Sigmoid colon (tissue), 7 donors: ENCODE results near the gene CEP85L. TPM values are rescaled to one million over a fixed set of nuclear protein-coding genes. Genes with fewer than 3 reads are reported as not detected.
"Not testable (repeated sequence)": the region's sequence is repeated elsewhere in the genome, so short reads cannot be mapped to it uniquely, and the experiment has no call there.

Experiments
- DNase-seq: peaks from one replicate; pipeline ENCODE4 v3.0.0-alpha.2; 2019
- H3K27ac ChIP-seq, 4 donors: fragments of 200-600 bp; sonication (generic); one replicate each; pipeline ENCODE4 v1.5.1; 2016 to 2019; ENCODE audit warnings: mild to moderate bottlenecking in 1 of 4
- H3K27me3 ChIP-seq, 3 donors: fragments of 200-600 bp; sonication (generic); one replicate each; pipeline ENCODE4 v1.5.1; 2019; ENCODE audit warnings: mild to moderate bottlenecking in 1 of 3
- H3K36me3 ChIP-seq, 4 donors: fragments of 200-600 bp; sonication (generic); one replicate each; pipeline ENCODE4 v1.5.1; 2016 to 2019
- H3K4me1 ChIP-seq, 4 donors: fragments of 200-600 bp; sonication (generic); one replicate each; pipeline ENCODE4 v1.5.1; 2017 to 2019
- H3K4me3 ChIP-seq, 4 donors: fragments of 200-600 bp; sonication (generic); one replicate each; pipeline ENCODE4 v1.5.1; 2017 to 2019; ENCODE audit warnings: mild to moderate bottlenecking in 2 of 4, moderate library complexity in 1 of 4
- H3K9me3 ChIP-seq, 4 donors: fragments of 200-600 bp in 3 of 4; sonication (generic) in 3 of 4; one replicate each; pipeline versions ENCODE4 v1.5.1 to v1.6.1; 2013 to 2019
- CTCF ChIP-seq, 4 experiments: fragments of 450-650 bp in 3 of 4; fragments of 200-600 bp in 1 of 4; IDR thresholded peaks; one replicate each; pipeline ENCODE4 v1.5.1; 2016 to 2019; ENCODE audit warnings: antibody characterized with exemption in 4 of 4, mild to moderate bottlenecking in 3 of 4, moderate library complexity in 2 of 4
- EP300 ChIP-seq, 4 donors: sonication (generic); formaldehyde crosslinking; IDR thresholded peaks; one replicate each; pipeline ENCODE4 v1.6.1; 2017; ENCODE audit warnings: antibody characterized with exemption in 4 of 4
- POLR2A ChIP-seq, 2 donors: fragments of 450-650 bp; IDR thresholded peaks; one replicate each; pipeline ENCODE4 v1.6.1; 2016; ENCODE audit warnings: antibody characterized with exemption in 2 of 2, mild to moderate bottlenecking in 2 of 2, moderate library complexity in 2 of 2
- POLR2AphosphoS5 ChIP-seq, 4 donors: sonication (generic); formaldehyde crosslinking; IDR thresholded peaks; one replicate each; pipeline ENCODE4 v1.6.1; 2017; ENCODE audit warnings: antibody characterized with exemption in 4 of 4
- WGBS, 2 donors: extraction: QIAGEN DNeasy Blood & Tissue Kit; methylation state at CpG; one replicate each; pipeline ENCODE4 v1.1.7; 2013; 5-methylcytosine and 5-hydroxymethylcytosine counted together
- intact Hi-C: fragments of 100-400 bp; cut with DNase I; formaldehyde crosslinking; loops from one replicate; pipeline ENCODE4 v1.15.1; 2023
- polyA plus RNA-seq, 3 donors: library from polyadenylated mRNA; stranded (reverse); fragments of 200-250 nt; gene quantifications; one replicate each; pipeline ENCODE4 v1.2.3, GENCODE V29; 2013
- total RNA-seq, 4 donors: library from RNA; depleted of rRNA; stranded (reverse); fragments of >200 nt; gene quantifications; one replicate each; pipeline ENCODE4 v1.1.0, GENCODE V29; 2016
- donor health status: healthy with polysubstance abuse.
- donor health status: Bipolar disorder and iron deficiency.
- donor health status: healthy.

Gene CEP85L
- total and polyA plus RNA-seq, 7 donors = 0.23 to 17.4 (median 12.8) TPM

- H3K4me1 ChIP-seq = no peaks in the 10 kb centered on the region
- H3K27me3 ChIP-seq = no peaks in the 10 kb centered on the region
- intact Hi-C loops = no loop called here
- H3K27ac ChIP-seq = no peak overlapping the region
- no peak for DNase-seq
- H3K9me3 ChIP-seq = peaks cover 5 to 11% (median 9%) of the 10 kb centered on the region in 4 donors
- TF ChIP-seq POLR2AphosphoS5 (IDR thresholded peaks at IDR 0.05) = no peak
- TF ChIP-seq EP300 (IDR thresholded peaks at IDR 0.05) = no peak
- no peak for TF ChIP-seq POLR2A (IDR thresholded peaks at IDR 0.05)
- no peak for TF ChIP-seq CTCF (IDR thresholded peaks at IDR 0.05)
- WGBS, 2 donors = 59 to 79% methylated on average over 1 of the region's 1 CpG
- no peaks in the 10 kb centered on the region for H3K36me3 ChIP-seq
- H3K4me3 ChIP-seq = no peak overlapping the region
These were observed 194.4 kb downstream of the CEP85L start for GRCh38 chr6:118456982-118457381.

GRCh38 chr6:118451839-118452238, 199.6 kb downstream of the CEP85L start:
- intact Hi-C loops = no loop called here
- H3K27me3 ChIP-seq = no peaks in the 10 kb centered on the region
- H3K36me3 ChIP-seq = no peaks in the 10 kb centered on the region
- peaks cover 5 to 27% (median 13%) of the 10 kb centered on the region in 4 donors for H3K9me3 ChIP-seq
- no peaks in the 10 kb centered on the region for H3K4me1 ChIP-seq
- DNase-seq = no peak
- TF ChIP-seq CTCF (IDR thresholded peaks at IDR 0.05) (no peak), POLR2AphosphoS5 (IDR thresholded peaks at IDR 0.05) (no peak), POLR2A (IDR thresholded peaks at IDR 0.05) (no peak), EP300 (IDR thresholded peaks at IDR 0.05) (no peak)
- no peak overlapping the region for H3K27ac ChIP-seq
- no peak overlapping the region for H3K4me3 ChIP-seq

- Histone ChIP-seq H3K9me3 (peaks cover 0 to 5% (median 2%) of the 10 kb centered on the region in 4 donors), H3K4me3 (no peak overlapping the region), H3K4me1 (no peaks in the 10 kb centered on the region), H3K36me3 (no peaks in the 10 kb centered on the region), H3K27me3 (no peaks in the 10 kb centered on the region), H3K27ac (no peak overlapping the region)
- no peak for DNase-seq
- intact Hi-C loops = no loop called here
- TF ChIP-seq CTCF (IDR thresholded peaks at IDR 0.05) (no peak), EP300 (IDR thresholded peaks at IDR 0.05) (no peak), POLR2A (IDR thresholded peaks at IDR 0.05) (no peak), POLR2AphosphoS5 (IDR thresholded peaks at IDR 0.05) (no peak)
- WGBS, 2 donors = 92 to 95% methylated on average over 1 of the region's 1 CpG
These were observed 206.6 kb downstream of the CEP85L start for GRCh38 chr6:118444796-118445195.

- Histone ChIP-seq H3K4me3 (no peak overlapping the region), H3K36me3 (no peaks in the 10 kb centered on the region), H3K27me3 (no peaks in the 10 kb centered on the region), H3K9me3 (peaks cover 0 to 4% (median 0%) of the 10 kb centered on the region in 4 donors), H3K27ac (no peak overlapping the region), H3K4me1 (no peaks in the 10 kb centered on the region)
- intact Hi-C loops = no loop called here
- no peak for TF ChIP-seq POLR2A (IDR thresholded peaks at IDR 0.05)
- no peak for TF ChIP-seq CTCF (IDR thresholded peaks at IDR 0.05)
- TF ChIP-seq POLR2AphosphoS5 (IDR thresholded peaks at IDR 0.05) = no peak
- TF ChIP-seq EP300 (IDR thresholded peaks at IDR 0.05) = no peak
- WGBS, 2 donors = 60 to 61% methylated on average over 3 of the region's 3 CpGs
- DNase-seq = no peak
These were observed 214.9 kb downstream of the CEP85L start for GRCh38 chr6:118436482-118436881.

GRCh38 chr6:118434147-118434546, 217.2 kb downstream of the CEP85L start:
- H3K9me3 ChIP-seq, H3K36me3 ChIP-seq, DNase-seq, H3K27me3 ChIP-seq, H3K4me1 ChIP-seq, H3K4me3 ChIP-seq, H3K27ac ChIP-seq, intact Hi-C loops: not testable (repeated sequence)
- 95 to 96% methylated on average over 3 of the region's 3 CpGs for WGBS, 2 donors

GRCh38 chr6:118421312-118421711, 230.1 kb downstream of the CEP85L start:
- WGBS, 2 donors = 64 to 70% methylated on average over 5 of the region's 5 CpGs

More at GRCh38 chr6:118421312-118421711, 230.1 kb downstream of the CEP85L start:
- H3K4me1 ChIP-seq, H3K4me3 ChIP-seq, H3K27ac ChIP-seq, intact Hi-C loops, DNase-seq, H3K27me3 ChIP-seq, H3K36me3 ChIP-seq, H3K9me3 ChIP-seq: not testable (repeated sequence)
